Colonic mucosa (tissue), 4 donors: ENCODE measurements around the gene DPY19L3. TPM values are rescaled to one million over a fixed set of nuclear protein-coding genes. Genes with fewer than 3 reads are reported as not detected.
"Not testable (repeated sequence)": the region's sequence is repeated elsewhere in the genome, so short reads cannot be mapped to it uniquely, and the experiment has no call there.

Source experiments
- DNase-seq: peaks from one replicate; pipeline ENCODE4 v3.0.0-alpha.2; 2020
- H3K27ac ChIP-seq: fragments of 200-600 bp; one replicate; pipeline ENCODE4 v1.8.0; 2021
- H3K27me3 ChIP-seq: fragments of 200-600 bp; one replicate; pipeline ENCODE4 v1.8.0; 2021
- H3K36me3 ChIP-seq: fragments of 200-600 bp; one replicate; pipeline ENCODE4 v1.8.0; 2021
- H3K4me1 ChIP-seq: fragments of 200-600 bp; one replicate; pipeline ENCODE4 v1.8.0; 2021; ENCODE audit warnings: mild to moderate bottlenecking
- H3K4me3 ChIP-seq: fragments of 200-600 bp; one replicate; pipeline ENCODE4 v1.8.0; 2021
- H3K9ac ChIP-seq, 2 donors: one replicate each; pipeline ENCODE4 v1.7.0; 2013; ENCODE audit warnings: control low read depth in 2 of 2, low read depth in 2 of 2, low read length in 2 of 2
- H3K9me3 ChIP-seq: fragments of 200-600 bp; one replicate; pipeline ENCODE4 v1.8.0; 2021
- intact Hi-C: fragments of 100-400 bp; cut with DNase I; formaldehyde crosslinking; loops from one replicate; pipeline ENCODE4 v1.14.1; 2022
- total RNA-seq, 2 donors: library from RNA; stranded (reverse); fragmentation: NEBNext Ultra II Directional in 1 of 2; extraction: Animal tissue kit (Norgen Biotek cat#: 25700) in 1 of 2; gene quantifications; one replicate each; pipeline ENCODE4 v1.2.1, GENCODE V29; 2021
- TF ChIP-seq, protein P1 (sequence below): fragments of 200-600 bp; IDR thresholded peaks from one replicate; pipeline ENCODE4 v1.8.0; 2022; ENCODE audit warnings: antibody characterized with exemption, mild to moderate bottlenecking
- donor health status: healthy.
- donor health status: DM: no; HTN: no; CAD: no.
- donor health status: DM: no; HTN: no; CAD: no.

The DPY19L3 gene
- total RNA-seq, 2 donors from 2014 or later = 12.1 to 13.6 TPM

DNA sequence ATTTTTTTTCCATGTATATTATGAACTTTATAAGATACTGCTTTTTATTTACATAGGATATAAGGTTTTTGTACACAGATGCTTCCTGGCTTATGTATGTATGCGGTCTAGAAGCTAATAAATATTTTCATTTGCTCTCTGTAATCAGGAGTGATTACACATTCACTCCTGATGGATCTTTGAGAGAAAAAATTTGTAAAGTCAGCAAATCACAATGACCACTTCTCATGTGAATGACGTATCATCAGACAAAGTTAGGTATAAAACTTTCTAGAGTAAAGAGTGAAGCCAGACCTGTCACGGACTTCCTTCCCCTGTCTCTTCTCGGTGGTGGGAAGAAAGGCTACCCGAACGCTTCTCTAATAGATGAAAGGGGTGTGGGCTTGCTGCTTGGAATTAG, 31.1 kb downstream of the DPY19L3 start:
- Histone ChIP-seq H3K36me3 (no peaks in the 10 kb centered on the region), H3K4me3 (no peak overlapping the region), H3K4me1 (no peaks in the 10 kb centered on the region), H3K27me3 (no peaks in the 10 kb centered on the region), H3K9me3 (no peaks in the 10 kb centered on the region), H3K27ac (no peak overlapping the region), H3K9ac (no peak overlapping the region)
- TF ChIP-seq, protein P1, sequence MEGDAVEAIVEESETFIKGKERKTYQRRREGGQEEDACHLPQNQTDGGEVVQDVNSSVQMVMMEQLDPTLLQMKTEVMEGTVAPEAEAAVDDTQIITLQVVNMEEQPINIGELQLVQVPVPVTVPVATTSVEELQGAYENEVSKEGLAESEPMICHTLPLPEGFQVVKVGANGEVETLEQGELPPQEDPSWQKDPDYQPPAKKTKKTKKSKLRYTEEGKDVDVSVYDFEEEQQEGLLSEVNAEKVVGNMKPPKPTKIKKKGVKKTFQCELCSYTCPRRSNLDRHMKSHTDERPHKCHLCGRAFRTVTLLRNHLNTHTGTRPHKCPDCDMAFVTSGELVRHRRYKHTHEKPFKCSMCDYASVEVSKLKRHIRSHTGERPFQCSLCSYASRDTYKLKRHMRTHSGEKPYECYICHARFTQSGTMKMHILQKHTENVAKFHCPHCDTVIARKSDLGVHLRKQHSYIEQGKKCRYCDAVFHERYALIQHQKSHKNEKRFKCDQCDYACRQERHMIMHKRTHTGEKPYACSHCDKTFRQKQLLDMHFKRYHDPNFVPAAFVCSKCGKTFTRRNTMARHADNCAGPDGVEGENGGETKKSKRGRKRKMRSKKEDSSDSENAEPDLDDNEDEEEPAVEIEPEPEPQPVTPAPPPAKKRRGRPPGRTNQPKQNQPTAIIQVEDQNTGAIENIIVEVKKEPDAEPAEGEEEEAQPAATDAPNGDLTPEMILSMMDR = no peak
- intact Hi-C loops = no loop called here
- no peak for DNase-seq

DNA sequence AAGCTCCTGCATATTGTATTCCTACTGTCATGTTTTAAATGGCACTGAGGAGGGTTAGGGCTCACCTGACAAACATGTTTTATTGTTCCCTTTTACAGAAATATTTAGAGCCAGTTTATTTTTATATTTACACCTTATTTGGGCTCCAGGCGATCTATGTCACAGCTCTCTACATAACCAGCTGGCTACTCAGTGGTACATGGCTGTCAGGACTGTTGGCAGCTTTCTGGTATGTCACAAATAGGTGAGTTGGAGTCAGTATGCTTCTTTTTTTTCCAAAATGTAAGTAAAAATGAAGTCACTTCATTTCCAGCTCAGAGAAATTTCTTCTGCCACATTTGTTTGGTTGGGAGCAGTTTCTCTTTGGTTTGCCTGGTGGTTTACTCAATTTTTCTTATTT, 31.5 kb downstream of the DPY19L3 start:
- intact Hi-C loops = no loop called here
- TF ChIP-seq, protein P1 = no peak
- H3K27me3 ChIP-seq = no peaks in the 10 kb centered on the region
- no peaks in the 10 kb centered on the region for H3K9me3 ChIP-seq
- no peak overlapping the region for H3K27ac ChIP-seq
- no peak for DNase-seq
- H3K36me3 ChIP-seq = no peaks in the 10 kb centered on the region
- no peaks in the 10 kb centered on the region for H3K4me1 ChIP-seq
- no peak overlapping the region for H3K9ac ChIP-seq
- no peak overlapping the region for H3K4me3 ChIP-seq

DNA sequence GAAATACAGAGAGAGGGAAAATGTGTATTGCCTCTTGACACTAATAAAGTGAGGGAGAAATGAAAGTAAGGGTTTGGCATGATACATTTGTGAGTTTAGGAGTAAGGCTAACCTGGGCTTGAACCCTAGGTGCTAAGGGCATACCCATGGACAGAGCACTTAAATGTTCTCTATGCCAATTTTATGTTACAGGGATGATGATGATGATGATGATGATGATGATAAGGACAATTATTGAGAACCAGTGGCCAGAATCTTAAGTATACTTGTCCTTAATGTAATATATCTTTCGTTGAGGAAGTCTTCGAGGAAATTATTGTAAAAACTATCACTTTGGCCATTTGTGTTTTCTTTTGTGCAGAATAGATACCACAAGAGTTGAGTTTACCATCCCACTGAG, 33.2 kb downstream of the DPY19L3 start:
- H3K4me3 ChIP-seq = no peak overlapping the region
- no peaks in the 10 kb centered on the region for H3K9me3 ChIP-seq
- H3K27ac ChIP-seq = no peak overlapping the region
- intact Hi-C loops = no loop called here
- no peaks in the 10 kb centered on the region for H3K4me1 ChIP-seq
- no peaks in the 10 kb centered on the region for H3K27me3 ChIP-seq
- no peak overlapping the region for H3K9ac ChIP-seq
- no peak for DNase-seq
- TF ChIP-seq, protein P1 = no peak
- no peaks in the 10 kb centered on the region for H3K36me3 ChIP-seq

DNA sequence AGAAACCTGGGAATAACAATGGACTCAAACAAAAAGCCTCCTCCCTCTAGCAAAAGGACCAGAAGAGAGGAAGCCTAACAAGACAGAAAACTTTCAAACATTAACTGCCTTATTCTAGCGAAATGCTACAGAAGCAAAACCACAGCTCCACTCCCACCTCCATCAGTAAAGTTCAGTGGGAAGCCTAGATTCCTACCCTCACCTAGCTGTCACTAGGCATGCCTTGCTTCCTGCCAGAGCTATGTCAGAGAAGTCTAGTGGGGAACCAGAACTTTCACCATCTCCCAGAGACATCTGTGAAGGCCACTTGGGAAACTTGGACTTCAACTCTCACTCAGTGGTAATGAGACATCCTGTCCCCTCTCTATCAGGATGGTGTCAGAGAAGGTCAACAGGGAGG, 37.1 kb downstream of the DPY19L3 start:
- no peak overlapping the region for H3K9ac ChIP-seq
- H3K4me1 ChIP-seq = no peaks in the 10 kb centered on the region
- H3K27ac ChIP-seq = no peak overlapping the region
- intact Hi-C loops = no loop called here
- H3K4me3 ChIP-seq = no peak overlapping the region
- no peak for DNase-seq
- no peaks in the 10 kb centered on the region for H3K36me3 ChIP-seq
- TF ChIP-seq, protein P1 = no peak
- no peaks in the 10 kb centered on the region for H3K27me3 ChIP-seq
- H3K9me3 ChIP-seq = no peaks in the 10 kb centered on the region

DNA sequence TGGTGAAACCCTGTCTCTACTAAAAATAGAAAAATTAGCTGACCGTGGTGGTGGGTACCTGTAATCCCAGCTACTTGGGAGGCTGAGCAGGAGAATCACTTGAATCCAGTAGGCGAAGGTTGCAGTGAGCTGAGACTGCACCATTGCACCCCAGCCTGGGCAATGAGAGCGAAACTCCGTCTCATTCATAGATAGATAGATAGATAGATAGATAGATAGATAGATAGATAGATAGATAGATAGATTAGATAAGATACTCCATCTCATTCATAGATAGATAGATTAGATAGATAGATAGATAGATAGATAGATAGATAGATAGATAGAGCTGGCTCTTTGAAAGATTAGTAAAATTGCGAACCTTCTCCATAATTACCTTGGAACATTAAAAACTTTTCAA, 42.0 kb downstream of the DPY19L3 start:
- H3K4me1 ChIP-seq, H3K27me3 ChIP-seq, DNase-seq, H3K27ac ChIP-seq, H3K4me3 ChIP-seq, H3K9me3 ChIP-seq, H3K36me3 ChIP-seq, intact Hi-C loops, H3K9ac ChIP-seq: not testable (repeated sequence)

DNA sequence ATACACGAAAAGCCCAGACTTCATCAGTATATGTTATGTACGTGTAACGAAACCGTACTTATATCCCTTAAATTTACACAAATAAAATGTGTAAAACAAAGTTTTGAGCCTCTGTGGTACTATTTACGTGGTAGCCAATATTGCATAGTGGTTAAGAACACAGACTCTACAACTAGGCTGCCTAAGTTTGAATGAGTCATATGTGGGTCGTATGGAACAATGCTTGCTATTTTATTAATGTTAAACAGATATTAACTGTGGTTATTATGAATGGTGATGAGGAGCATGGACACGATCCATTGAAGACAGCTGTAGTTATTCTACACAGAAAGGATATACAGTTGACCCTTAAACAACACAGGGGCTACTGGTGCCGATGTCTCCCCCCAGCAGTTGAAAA, 42.5 kb downstream of the DPY19L3 start:
- DNase-seq = no peak
- H3K9me3 ChIP-seq = no peaks in the 10 kb centered on the region
- no peak overlapping the region for H3K27ac ChIP-seq
- no peak overlapping the region for H3K4me3 ChIP-seq
- H3K27me3 ChIP-seq = no peaks in the 10 kb centered on the region
- H3K9ac ChIP-seq = no peak overlapping the region
- intact Hi-C loops = no loop called here
- H3K4me1 ChIP-seq = no peaks in the 10 kb centered on the region
- no peaks in the 10 kb centered on the region for H3K36me3 ChIP-seq
- TF ChIP-seq, protein P1 = no peak
